Measurements from ENCODE around the gene FBP2.
"Not testable (repeated sequence)": the region's sequence is repeated elsewhere in the genome, so short reads cannot be mapped to it uniquely, and the experiment has no call there.

Gene FBP2

DNA sequence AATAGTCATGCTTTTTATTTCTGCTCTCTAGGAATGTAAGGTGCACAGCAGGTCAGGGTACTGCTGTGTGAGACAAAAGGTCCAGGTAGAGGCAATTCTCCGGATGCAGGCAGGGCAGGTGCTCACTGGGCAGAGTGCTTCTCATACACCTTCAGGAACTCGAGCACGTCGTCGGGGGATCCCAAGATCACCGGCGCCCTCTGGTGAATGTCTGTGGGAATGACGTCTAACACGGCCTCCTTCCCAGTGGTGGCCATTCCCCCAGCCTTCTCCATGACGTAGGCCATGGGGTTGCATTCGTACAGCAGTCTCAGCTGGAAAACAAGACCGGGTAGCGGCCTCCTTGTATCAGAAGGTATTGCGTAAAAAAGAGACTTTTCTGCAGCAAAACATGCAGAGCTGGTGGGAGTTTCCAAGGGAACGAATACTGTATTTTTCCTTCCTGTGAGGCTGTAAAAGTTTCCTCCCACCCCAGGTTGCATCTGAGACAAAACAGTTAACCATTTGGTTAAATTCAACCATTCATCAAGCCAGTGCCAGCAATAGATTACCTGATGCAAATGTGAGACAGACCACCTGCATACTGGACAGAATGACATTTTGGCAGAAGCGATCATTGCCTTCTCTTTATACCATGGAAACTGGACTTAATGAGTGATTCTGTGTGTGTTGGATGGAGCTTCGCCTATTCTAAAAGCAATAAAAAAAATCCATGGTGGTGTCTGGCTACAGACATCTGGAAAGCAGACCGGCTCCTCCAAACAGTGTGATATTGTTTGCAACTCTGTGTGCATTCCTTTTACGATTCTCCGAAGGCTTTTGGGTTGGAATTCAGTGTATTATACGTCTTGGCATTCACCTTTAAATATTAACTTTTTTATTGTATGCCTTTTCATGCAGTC lies 9.9 kb upstream of the FBP2 start:
- peak; percentile 60 for DNase-seq

DNA sequence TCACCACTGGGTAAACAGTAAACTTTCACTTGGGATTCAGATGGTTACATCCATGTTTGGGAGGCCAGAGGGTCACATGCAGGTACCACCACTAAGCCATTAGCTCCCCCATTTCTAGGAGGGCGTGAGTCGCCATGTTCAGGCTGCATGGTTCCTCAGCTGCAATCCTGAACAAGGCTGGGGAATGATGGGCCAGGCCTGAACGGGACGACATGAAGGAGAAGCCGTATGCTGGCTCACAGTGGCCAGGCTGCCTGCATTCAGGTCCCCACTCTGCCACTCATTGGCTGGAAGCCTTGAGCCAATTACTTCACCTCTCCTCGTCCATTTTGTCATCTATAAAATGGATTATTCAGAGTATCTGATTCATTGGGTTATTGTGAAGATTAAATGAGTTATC lies 9.0 kb upstream of the FBP2 start:
- DNase-seq: no peak

DNA sequence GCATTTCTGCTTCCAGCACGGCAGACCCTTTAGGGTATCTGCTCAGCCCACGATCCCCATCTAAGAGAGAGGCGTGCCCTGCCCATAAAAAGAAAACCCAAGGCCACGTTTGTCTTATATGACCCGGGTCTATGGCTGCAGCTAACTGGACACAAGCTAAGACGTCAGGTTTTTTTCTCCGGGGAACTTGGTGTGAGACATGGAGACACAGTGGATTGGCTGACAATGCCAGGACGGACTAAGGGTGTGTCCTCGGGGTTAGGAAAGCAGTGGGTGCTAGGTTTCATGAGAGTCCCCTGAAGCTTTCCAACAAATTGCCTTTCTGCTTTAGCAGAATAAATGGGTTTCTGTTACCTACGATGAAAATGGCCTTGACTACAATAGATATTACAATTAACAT lies 7.1 kb upstream of the FBP2 start:
- DNase-seq: no peak

DNA sequence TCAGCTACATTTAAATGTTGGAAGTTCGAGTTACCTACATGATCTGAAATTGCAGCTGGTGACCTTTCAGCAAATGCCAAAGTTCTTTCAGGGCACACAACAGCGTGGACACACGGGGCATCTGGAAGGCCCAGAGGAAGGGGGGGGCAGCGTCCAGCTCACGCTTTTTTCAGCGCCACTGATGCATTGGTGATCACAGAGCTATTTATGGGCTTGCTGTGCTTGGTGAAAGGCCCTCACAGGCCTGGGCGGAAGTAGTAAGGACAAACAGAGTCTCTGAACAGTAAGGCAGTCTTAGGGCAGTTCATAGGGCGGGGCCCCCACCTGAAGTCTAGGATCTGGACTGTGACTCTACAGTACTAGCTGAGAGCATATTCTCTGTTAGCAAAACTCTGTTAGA lies 6.6 kb upstream of the FBP2 start:
- no peak for DNase-seq

DNA sequence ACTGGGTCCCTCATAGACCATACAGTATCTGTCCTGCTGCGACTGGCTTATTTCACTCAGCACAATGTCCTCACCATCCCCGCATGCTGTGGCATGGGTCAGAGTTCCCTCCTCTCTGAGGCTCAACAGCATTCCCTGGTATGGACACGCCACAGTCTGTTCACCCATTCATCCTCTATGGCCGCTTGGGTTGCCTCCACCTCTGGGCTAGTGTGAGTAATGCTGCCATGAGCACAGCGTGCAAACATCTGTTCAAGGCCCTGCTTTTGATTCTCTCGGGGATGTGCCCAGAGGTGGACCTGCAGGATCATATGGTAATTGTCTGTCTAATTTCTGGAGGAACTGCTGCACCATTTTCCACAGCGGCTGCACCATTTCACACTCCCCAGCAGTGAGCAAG lies 5.5 kb upstream of the FBP2 start:
- DNase-seq: no peak

DNA sequence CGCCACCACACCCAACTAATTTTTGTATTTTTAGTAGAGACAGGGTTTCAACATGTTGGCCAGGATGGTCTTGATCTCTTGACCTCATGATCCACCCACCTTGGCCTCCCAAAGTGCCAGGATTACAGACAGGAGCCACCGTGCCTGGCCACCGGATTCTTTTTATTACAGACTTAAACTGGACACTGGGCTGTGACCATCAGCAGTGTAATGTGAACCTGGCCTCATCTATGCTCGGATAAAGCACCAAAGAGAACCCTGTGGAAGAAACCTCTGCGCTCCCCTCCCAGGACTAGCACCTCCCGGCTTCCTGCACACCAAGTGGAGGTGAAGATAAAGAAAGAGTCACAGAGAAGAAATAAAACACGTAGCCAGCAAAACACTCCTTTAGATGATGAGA lies 941 bp downstream of the FBP2 start:
- DNase-seq: not testable (repeated sequence)

DNA sequence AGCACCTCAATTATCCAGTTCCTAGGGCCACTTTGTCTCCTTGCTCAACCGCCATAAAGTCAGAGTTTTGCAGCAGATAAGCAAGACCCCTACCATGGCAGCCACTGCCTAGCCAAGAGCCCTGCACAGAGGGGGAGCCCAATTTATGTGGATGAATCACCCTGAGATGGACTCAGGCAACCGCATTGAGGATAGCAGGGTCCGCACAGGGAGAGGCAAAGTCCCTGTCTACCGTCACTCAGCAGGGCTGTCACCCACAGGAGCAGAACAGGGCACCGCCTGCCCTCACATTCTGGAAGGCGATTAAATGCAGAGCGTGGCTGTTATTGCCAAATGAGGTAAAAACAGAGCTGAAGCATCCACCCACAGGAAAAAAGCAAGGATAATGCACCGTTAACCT lies 1.7 kb downstream of the FBP2 start:
- DNase-seq: no peak

DNA sequence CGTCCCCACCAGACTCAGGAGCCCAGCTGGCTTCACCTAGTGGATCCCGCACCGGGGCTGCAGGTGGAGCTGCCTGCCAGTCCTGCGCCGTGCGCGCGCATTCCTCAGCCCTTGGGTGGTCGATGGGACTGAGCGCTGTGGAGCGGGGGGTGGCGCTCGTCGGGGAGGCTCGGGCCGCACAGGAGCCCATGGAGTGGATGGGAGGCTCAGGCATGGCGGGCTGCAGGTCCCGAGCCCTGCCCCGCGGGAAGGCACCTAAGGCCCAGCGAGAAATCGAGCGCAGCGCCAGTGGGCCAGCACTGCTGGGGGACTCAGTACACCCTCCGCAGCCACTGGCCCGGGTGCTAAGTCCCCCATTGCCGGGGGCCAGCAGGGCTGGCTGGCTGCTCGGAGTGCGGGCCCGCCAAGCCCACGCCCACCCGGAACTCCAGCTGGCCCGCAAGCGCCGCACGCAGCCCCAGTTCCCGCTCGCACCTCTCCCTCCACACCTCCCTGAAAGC lies 2.5 kb downstream of the FBP2 start:
- not testable (repeated sequence) for DNase-seq

DNA sequence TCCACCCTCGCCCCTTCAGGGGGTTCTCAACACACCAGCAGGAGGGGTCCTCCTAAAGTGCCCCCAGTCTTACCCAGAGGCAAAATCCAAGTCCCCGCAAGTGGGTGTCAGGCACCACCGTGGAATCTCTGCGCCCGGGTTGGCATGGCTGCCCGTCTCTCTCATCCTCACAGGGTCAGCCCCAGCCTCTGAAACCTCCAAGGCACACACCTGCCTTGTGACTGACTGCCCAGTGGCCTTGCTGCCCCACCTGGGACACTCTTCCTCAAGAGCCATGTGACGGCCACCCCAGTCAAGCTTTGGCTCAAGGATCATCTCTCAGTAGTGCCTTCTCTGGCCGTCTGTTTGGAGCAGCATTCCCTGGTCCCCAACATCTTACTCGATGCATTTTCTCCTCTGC lies 4.9 kb downstream of the FBP2 start:
- no peak for DNase-seq

DNA sequence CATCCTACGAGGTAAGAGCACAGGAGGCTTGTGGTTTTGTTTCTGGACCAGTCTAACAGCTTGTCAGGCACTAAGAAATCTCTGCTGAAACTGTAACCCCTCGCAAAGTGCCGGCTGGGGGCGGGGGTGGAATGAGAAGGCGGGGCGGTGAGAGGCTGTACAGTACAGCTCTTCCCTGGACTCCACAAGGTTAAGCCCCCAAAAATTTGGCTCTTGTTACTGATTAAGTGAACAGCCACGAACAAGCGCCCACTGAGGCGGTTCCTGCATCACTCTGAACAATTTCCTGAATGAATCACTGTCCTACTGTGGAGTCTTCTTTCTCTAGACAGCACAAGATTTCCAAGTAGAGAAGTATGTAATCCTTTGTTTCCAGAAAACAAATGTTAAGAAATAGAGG lies 6.8 kb downstream of the FBP2 start:
- DNase-seq: peak; percentile 48

DNA sequence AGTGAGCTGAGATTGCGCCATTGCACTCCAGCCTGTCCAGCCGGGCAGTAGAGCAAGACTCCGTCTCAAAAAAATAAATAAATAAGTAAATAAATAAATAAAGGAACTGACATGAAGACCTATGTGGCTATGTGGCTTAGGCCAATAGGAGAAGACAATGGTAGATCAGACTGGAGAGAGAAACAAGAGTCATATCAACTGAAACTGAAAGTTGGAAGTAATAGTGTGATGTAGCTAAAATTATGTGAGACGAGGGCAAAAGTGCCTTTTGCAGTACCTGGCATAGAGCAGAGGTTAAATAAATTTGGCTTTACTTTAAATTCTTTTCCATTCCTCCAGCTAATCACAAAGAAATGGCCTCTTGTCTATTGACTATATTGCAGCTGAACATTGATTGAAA lies 7.3 kb downstream of the FBP2 start:
- no peak for DNase-seq

DNA sequence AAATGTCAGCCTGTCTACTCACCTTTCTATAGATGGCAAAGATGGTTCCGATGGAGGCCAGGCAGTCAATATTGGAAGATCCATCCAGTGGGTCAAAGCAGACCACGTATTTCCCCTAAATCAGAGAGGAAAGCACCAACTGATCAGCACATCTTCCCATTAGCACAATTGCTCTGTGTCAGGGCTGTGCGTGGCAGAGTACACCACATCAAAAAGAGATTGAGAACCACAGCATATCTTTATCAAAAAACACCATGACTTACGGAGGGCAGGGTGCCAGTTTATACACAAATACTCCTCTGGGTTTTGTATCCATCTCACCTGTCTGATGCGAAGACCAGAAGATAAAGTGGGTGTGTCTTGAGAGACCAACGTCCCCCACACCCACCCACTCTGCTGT lies 9.1 kb downstream of the FBP2 start:
- no peak for DNase-seq

DNA sequence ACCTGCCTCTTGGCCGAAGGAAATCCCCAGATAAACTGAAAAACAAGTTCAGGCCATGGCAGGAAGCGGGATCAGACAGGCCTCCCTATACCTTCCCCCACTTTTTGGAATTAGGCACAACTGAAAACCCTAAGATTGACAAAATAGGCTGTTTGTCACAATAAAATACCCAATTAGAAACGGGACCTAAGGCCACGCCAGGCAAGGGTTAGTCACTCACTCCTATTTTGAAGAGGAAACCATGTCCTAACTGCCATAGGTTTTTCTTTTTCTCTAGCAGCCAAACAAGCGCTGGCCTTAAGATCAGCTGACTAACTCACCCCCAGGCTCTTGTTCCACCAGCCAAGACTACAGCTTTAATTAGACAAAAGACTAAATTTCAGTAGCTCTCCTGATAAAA lies 11.9 kb downstream of the FBP2 start:
- no peak for DNase-seq

DNA sequence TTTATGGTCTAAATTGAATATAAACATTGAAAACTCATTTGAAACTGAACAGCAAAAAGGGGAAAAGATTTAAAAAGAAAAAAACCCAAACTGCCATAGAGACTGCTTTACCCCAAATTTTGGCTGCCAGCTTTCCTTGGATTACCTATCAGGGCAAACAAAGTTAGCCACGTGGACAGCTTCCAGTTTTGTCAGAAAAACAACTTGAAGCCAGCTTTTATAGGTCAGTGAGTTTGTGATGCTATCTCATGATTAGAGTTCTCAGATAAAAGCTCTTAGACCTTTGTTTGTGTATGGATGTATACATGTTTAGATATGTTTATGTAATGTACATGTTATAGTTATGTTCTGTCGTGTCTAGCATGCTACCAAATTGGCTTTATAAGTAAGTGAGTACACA lies 16.1 kb downstream of the FBP2 start:
- no peak for DNase-seq

DNA sequence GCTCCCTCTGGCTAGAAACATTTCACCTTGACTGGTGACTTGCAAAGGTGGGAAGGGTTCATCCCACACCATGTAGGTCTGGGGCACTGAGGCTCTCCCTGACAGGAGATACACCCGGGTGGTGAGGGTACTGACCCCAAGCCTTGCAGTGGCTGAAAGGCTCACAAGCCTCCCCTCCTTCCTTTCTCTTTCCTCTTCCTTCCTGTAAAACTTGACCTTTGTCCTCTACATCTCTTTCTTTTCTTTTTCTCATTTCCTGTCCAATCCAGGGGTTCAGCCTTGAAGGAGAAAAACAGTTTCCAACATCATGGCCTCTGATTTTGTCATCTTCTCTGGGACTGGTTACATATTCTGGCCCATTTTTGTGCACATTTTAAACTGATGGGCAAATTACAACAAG lies 16.6 kb downstream of the FBP2 start:
- DNase-seq: no peak

DNA sequence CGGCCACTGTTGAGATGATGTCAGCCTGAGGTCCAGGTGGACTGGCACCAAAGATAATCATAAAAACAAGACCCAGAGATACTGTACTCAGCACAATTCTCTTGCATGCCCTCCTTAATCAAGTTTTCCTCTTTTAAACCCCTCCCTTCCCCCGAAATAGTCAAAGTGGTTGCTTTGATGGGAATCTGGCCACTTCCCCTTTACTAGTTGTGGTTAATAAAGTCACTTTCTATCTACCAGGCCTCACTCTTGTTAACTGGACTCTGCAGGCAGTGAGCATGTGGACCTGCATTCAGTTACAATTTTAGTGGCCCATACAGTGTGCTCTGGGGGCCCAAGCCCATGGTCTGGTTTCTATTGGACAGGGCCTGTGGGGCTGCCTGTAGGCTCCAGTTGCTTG lies 17.5 kb downstream of the FBP2 start:
- DNase-seq: no peak

DNA sequence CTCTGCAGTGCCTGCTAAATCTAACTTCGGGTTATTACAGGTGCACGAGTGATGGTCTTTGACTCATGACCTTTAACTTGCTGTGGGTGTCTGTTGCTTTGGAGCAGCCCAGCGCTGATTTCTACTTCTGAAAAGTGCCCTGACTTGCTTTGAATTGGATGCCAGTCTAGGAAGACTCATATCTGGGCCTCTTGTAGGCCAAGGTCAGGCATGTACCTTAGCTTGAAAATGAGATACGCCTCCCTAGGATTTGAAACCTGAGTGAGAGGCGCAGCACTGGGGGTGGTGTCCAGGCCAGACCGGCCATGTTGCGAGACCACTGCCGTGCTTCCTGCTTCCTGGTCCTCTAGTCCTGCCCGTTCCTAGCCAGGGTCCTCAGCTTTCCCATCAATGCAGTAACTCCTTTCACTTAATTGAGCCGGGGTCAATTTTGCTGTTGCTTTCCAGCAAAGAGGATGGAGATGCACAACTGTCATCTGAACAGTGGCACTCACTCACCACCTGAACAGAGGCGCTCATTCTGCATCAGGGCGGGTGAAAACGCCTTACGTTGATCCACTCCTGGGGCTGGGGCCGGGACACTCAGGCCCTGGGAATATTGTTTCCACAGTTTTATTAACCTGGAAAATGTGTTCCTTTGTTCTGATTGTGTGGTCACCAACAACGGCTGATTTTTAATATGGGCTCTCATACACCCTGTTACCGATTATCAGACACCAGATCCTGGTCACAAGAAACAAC lies 24.5 kb downstream of the FBP2 start:
- no peak for DNase-seq

DNA sequence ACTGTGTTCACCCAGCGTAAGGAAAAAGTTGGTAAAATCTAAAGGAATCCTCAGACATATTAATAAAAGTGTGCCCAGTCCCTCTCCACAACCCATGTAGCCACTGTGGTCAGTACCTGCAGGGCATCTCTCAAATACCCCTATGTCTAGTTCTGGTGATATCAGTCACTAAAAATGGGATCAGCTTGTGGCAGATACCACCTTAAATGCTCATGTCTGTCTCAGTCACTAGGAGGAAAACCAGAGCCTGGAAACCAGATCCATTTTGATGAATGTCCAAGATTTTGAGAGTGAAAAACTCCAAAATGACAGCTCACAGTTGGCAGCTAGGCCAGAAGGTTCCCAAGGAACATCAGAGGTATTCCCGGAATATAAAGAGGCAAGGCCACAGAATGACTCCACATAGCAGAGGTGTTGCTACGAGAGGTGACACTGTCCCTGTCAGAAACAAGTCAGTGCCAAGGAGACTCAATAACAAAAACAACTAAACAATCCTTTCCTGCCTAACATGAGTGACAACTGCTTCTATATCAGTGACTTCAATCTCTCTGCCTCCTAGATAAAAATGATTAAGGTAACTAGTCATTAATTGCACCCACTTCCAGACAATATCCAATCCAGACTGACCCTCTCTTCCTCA lies 25.3 kb downstream of the FBP2 start:
- no peak for DNase-seq

DNA sequence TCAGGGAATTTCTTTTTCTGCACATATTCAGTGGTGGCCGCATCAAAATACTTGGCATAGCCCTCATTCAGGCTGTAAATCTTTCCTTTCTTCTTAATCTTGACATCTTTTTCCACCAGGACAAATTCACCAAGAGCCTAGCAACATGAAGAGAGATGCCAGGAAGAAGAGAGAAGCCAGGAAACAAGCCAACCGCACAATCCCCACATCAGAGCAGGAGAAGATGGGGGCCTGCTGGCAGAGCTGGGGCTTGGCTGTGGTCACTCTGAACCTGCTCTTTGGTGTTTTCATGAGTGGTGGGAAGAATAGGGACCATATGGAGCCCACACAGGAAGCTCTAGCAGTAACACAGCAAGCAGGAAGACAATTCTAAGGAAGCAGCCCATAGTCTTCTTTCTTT lies 26.4 kb downstream of the FBP2 start:
- DNase-seq: no peak

DNA sequence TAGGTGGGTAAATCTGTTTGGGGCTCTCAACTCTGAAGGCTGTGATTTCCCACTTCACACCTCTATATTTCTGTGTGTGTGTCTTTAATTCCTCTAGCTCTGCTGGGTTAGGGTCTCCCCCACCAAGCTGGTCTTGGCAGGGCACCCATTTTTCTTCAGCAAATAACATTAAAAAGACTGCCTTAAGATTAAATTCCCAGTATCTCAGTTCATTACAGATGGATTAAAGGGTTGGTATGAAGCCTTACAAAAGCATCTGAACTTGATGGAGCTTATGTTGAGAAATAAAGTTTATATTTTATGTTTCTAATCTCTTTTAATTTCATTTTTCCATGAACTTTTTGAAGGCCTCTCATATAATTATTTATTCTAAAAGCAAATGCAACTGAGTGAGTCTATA lies 27.1 kb downstream of the FBP2 start:
- no peak for DNase-seq

DNA sequence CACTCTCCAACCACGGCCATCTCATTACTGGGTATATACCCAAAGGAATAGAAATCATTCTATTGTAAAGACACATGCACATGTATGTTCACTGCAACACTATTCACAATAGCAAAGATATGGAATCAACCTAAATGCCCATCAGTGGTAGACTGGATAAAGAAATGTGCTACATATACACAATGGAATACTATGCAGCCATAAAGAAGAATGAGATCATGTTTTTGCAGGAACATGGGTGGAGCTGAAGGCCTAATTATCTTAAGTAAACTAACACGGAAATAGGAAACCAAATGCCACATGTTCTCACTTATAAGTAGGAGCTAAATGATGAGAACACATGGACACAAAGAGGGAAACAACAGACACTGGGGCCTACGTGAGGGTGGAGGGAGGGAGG lies 29.3 kb downstream of the FBP2 start:
- not testable (repeated sequence) for DNase-seq

DNA sequence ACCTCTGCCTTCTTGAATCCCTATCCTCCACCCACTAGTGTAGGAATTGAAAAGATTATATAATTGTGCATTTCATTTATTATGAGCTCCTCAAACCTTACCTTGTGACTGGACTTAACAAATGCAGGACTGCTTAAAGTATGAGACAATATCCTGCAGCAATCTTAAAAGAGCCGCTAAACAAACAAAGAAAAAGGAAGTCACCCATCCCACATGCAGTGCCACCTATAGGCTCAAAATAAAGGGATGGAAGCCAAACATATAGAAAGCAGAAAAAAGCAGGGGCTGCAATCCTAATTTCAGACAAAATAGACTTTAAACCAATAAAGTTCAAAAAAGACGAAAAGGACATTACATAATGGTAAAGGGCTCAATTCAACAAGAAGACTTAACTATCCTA lies 30.1 kb downstream of the FBP2 start:
- DNase-seq: no peak

DNA sequence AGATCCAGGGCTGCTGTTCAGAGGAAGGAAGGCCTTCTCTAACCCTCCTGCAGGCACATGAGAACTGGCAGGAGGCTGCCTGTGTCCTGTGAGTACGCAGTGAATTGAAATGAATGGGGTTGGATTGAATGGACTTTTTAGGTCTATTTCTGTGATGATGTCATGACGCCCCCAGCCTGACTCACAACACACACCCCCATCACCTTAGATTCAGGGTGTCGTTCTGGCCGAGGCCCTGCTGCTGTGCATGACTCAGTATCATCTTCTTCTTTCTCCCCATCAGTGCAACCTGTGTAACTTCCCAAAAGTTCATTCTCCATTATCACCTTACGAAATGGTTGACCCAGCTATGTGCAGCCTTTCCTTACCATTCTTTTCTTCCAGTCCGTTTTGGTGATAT lies 33.4 kb downstream of the FBP2 start:
- no peak for DNase-seq

DNA sequence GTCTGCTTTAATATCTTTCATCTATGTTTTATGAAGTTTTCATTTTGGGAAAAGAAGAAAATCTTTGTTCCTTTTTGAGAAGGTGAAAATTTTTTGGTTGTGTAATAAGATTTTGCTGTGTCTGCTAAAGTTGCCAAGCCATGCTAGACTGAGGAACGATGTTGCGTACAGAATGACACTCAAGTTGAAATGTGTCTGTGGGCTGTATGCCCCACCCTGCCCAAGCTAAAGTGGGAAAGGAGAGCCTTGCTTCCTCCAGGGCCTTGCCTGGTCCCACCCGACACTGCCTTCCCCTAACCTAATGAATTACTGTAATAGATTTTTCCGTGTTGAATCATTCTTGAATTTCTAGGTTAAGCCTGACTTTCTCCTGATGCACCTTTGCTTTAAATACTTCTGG lies 36.2 kb downstream of the FBP2 start:
- DNase-seq: no peak
